ENCODE measurements around the gene EXOC6B.
A peak's percentile ranks its signal among the peaks of the same experiment; 100 is the strongest.

The EXOC6B gene

GRCh38 chr2:72825257-72826155 is at the start of gene EXOC6B:
EXOC6B (minus strand) TSS chr2:72826033.
- peak; percentile 95 for ATAC-seq

GRCh38 chr2:72871880-72872279 is 46.0 kb upstream of the EXOC6B start:
- no peak for ATAC-seq
- no peak for TF ChIP-seq ZNF8 (CRISPR knock-in tag; IDR thresholded peaks at IDR 0.05)

More at GRCh38 chr2:72825257-72826155, at the start of gene EXOC6B:
- TF ChIP-seq ZNF8 (CRISPR knock-in tag; IDR thresholded peaks at IDR 0.05) (no peak), ISL1 (CRISPR knock-in tag; IDR thresholded peaks at IDR 0.05) (no peak)
- TF ChIP-seq, protein P1, sequence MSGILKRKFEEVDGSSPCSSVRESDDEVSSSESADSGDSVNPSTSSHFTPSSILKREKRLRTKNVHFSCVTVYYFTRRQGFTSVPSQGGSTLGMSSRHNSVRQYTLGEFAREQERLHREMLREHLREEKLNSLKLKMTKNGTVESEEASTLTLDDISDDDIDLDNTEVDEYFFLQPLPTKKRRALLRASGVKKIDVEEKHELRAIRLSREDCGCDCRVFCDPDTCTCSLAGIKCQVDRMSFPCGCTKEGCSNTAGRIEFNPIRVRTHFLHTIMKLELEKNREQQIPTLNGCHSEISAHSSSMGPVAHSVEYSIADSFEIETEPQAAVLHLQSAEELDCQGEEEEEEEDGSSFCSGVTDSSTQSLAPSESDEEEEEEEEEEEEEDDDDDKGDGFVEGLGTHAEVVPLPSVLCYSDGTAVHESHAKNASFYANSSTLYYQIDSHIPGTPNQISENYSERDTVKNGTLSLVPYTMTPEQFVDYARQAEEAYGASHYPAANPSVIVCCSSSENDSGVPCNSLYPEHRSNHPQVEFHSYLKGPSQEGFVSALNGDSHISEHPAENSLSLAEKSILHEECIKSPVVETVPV (CRISPR knock-in tag; IDR thresholded peaks at IDR 0.05) = no peak

DNA sequence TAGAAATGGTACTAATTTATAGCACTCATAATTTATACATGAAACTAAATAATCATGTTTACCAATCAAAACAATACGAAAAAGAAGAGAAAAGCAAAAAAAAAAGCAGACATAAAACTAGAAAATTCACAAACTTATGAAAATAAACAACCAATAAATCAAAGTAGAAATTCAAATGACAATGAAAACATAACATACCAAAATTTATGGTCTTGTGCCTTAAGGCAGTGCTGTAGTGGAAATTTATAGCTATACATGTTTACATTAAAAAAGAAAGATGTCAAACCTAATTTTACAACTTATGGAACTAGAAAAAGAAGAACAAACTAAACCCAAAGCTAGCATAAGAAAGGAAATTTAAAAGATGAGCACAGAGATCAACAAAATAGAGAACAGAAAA is 45.2 kb upstream of the EXOC6B start:
- TF ChIP-seq PATZ1 (CRISPR knock-in tag; IDR thresholded peaks at IDR 0.05; ENCODE audit: borderline replicate concordance) (no peak), ISL1 (CRISPR knock-in tag; IDR thresholded peaks at IDR 0.05) (no peak), ARNTL (CRISPR knock-in tag; IDR thresholded peaks at IDR 0.05; ENCODE audit: borderline replicate concordance, low read depth) (no peak), CREB5 (CRISPR knock-in tag; IDR thresholded peaks at IDR 0.05; ENCODE audit: low read depth) (no peak), OSR1 (CRISPR knock-in tag; IDR thresholded peaks at IDR 0.05) (no peak), RARB (CRISPR knock-in tag; IDR thresholded peaks at IDR 0.05) (no peak)
- TF ChIP-seq, protein P1 (CRISPR knock-in tag; IDR thresholded peaks at IDR 0.05) = no peak
- no peak for ATAC-seq

DNA sequence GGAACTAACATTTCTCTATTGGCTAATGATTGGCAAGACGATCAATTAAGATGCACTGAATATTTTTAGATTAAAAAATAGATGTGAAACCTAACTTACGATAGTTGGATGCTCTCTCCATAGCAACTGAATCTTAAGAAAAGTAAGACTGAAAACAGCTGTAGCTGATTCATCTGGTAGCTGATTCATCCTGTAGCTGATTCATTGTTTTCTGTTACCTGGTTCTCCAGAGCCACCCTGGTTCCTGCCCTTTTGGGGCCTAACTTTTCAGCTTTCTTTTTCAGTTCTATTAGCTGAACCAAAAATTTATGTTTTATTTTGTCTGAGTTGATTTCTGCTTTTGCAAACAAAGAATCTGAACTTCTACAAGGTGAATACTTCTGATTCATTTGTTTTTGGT is 38.7 kb upstream of the EXOC6B start:
- no peak for ATAC-seq
- TF ChIP-seq ZNF565 (CRISPR knock-in tag; conservative IDR thresholded peaks at IDR 0.05; ENCODE audit: low read depth) = no peak
- TF ChIP-seq ISL1 (CRISPR knock-in tag; IDR thresholded peaks at IDR 0.05) = no peak
- TF ChIP-seq OSR1 (CRISPR knock-in tag; IDR thresholded peaks at IDR 0.05) = no peak
- no peak for TF ChIP-seq ZNF70 (CRISPR knock-in tag; IDR thresholded peaks at IDR 0.05)
- no peak for TF ChIP-seq ZC3H10 (CRISPR knock-in tag; IDR thresholded peaks at IDR 0.05)
- TF ChIP-seq BACH2 (CRISPR knock-in tag; IDR thresholded peaks at IDR 0.05; ENCODE audit: borderline replicate concordance) = no peak
- no peak for TF ChIP-seq POU6F1 (CRISPR knock-in tag; IDR thresholded peaks at IDR 0.05; ENCODE audit: borderline replicate concordance, low read depth)
- TF ChIP-seq PATZ1 (CRISPR knock-in tag; IDR thresholded peaks at IDR 0.05; ENCODE audit: borderline replicate concordance) = no peak
- no peak for TF ChIP-seq ZFP30 (CRISPR knock-in tag; IDR thresholded peaks at IDR 0.05)
- TF ChIP-seq TOX (CRISPR knock-in tag; IDR thresholded peaks at IDR 0.05; ENCODE audit: borderline replicate concordance) = no peak
- TF ChIP-seq TCF4 (CRISPR knock-in tag; IDR thresholded peaks at IDR 0.05; ENCODE audit: borderline replicate concordance) = no peak
- no peak for TF ChIP-seq ESRRG (CRISPR knock-in tag; IDR thresholded peaks at IDR 0.05)

All from SK-N-SH treated with all-trans-retinoic acid at 6 μM for 48 hours (cell line).